Parathyroid adenoma (tissue), 2 donors: Measurements from ENCODE around the gene CSF3R.
"Not testable (repeated sequence)": the region's sequence is repeated elsewhere in the genome, so short reads cannot be mapped to it uniquely, and the experiment has no call there.

Experiments
- H2AFZ ChIP-seq: fragments of 300-600 bp; sonication (generic); one replicate; pipeline ENCODE4 v1.7.0; 2017; ENCODE audit warnings: antibody characterized with exemption, mild to moderate bottlenecking
- H3K27ac ChIP-seq: fragments of 300-600 bp; sonication (generic); one replicate; pipeline ENCODE4 v1.7.0; 2017
- H3K27me3 ChIP-seq: fragments of 300-600 bp; sonication (generic); one replicate; pipeline ENCODE4 v1.7.0; 2017; ENCODE audit warnings: low read length; ENCODE audit not compliant: control insufficient read depth, insufficient read depth
- H3K36me3 ChIP-seq: fragments of 300-600 bp; sonication (generic); one replicate; pipeline ENCODE4 v1.7.0; 2017; ENCODE audit warnings: low read length; ENCODE audit not compliant: control insufficient read depth, insufficient read depth
- H3K4me1 ChIP-seq: fragments of 300-600 bp; sonication (generic); one replicate; pipeline ENCODE4 v1.7.0; 2017; ENCODE audit warnings: control low read depth
- H3K4me2 ChIP-seq: fragments of 300-600 bp; sonication (generic); one replicate; pipeline ENCODE4 v1.7.0; 2017; ENCODE audit warnings: low read length
- H3K4me3 ChIP-seq: fragments of 300-600 bp; sonication (generic); one replicate; pipeline ENCODE4 v1.7.0; 2017; ENCODE audit warnings: low read depth, low read length
- H3K79me2 ChIP-seq: fragments of 300-600 bp; sonication (generic); one replicate; pipeline ENCODE4 v1.7.0; 2017; ENCODE audit warnings: control low read depth
- H3K9ac ChIP-seq: fragments of 300-600 bp; sonication (generic); one replicate; pipeline ENCODE4 v1.7.0; 2017; ENCODE audit warnings: mild to moderate bottlenecking
- H3K9me3 ChIP-seq: fragments of 300-600 bp; sonication (generic); one replicate; pipeline ENCODE4 v1.7.0; 2017; ENCODE audit warnings: low read length; ENCODE audit not compliant: control insufficient read depth
- CTCF ChIP-seq: fragments of 300-600 bp; sonication (generic); IDR thresholded peaks from one replicate; pipeline ENCODE4 v1.7.0; 2017; ENCODE audit warnings: antibody characterized with exemption, mild to moderate bottlenecking
- donor health status: primary hyperparathyroidism.

CSF3R gene

GRCh38 chr1:36513676-36514473 lies 31.2 kb upstream of the CSF3R start:
- H3K9ac ChIP-seq = no peak overlapping the region
- TF ChIP-seq CTCF = no peak
- no peaks in the 10 kb centered on the region for H3K27me3 ChIP-seq
- H3K27ac ChIP-seq = no peak overlapping the region
- no peak overlapping the region for H2AFZ ChIP-seq
- H3K79me2 ChIP-seq = no peaks in the 10 kb centered on the region
- no peaks in the 10 kb centered on the region for H3K36me3 ChIP-seq
- no peak overlapping the region for H3K4me3 ChIP-seq
- H3K4me1 ChIP-seq = no peaks in the 10 kb centered on the region
- no peak overlapping the region for H3K4me2 ChIP-seq
- H3K9me3 ChIP-seq = no peaks in the 10 kb centered on the region

- Histone ChIP-seq H2AFZ (no peak overlapping the region), H3K4me3 (no peak overlapping the region), H3K4me1 (no peaks in the 10 kb centered on the region), H3K27ac (no peak overlapping the region), H3K79me2 (no peaks in the 10 kb centered on the region), H3K9ac (no peak overlapping the region), H3K9me3 (no peaks in the 10 kb centered on the region), H3K4me2 (no peak overlapping the region), H3K27me3 (no peaks in the 10 kb centered on the region), H3K36me3 (no peaks in the 10 kb centered on the region)
- no peak for TF ChIP-seq CTCF
Measured at GRCh38 chr1:36512842-36513241, 30.1 kb upstream of the CSF3R start.

GRCh38 chr1:36511804-36512798 lies 29.4 kb upstream of the CSF3R start:
- Histone ChIP-seq H3K36me3 (no peaks in the 10 kb centered on the region), H3K9ac (no peak overlapping the region), H3K27ac (no peak overlapping the region), H3K27me3 (no peaks in the 10 kb centered on the region), H3K79me2 (no peaks in the 10 kb centered on the region), H3K4me3 (no peak overlapping the region), H2AFZ (no peak overlapping the region), H3K4me2 (no peak overlapping the region), H3K9me3 (no peaks in the 10 kb centered on the region), H3K4me1 (no peaks in the 10 kb centered on the region)
- no peak for TF ChIP-seq CTCF

GRCh38 chr1:36511220-36511619 lies 28.5 kb upstream of the CSF3R start:
- not testable (repeated sequence) for H3K27ac ChIP-seq, H3K4me3 ChIP-seq, H2AFZ ChIP-seq, H3K9me3 ChIP-seq, H3K4me1 ChIP-seq, H3K79me2 ChIP-seq, H3K4me2 ChIP-seq, H3K36me3 ChIP-seq, H3K9ac ChIP-seq, H3K27me3 ChIP-seq

- Histone ChIP-seq H3K4me3 (no peak overlapping the region), H2AFZ (no peak overlapping the region), H3K79me2 (no peaks in the 10 kb centered on the region), H3K4me2 (no peak overlapping the region), H3K27me3 (no peaks in the 10 kb centered on the region), H3K4me1 (no peaks in the 10 kb centered on the region), H3K27ac (no peak overlapping the region), H3K9ac (no peak overlapping the region), H3K36me3 (no peaks in the 10 kb centered on the region), H3K9me3 (no peaks in the 10 kb centered on the region)
- TF ChIP-seq CTCF = no peak
Measured at GRCh38 chr1:36510418-36510817, 27.7 kb upstream of the CSF3R start.
